HG03139 (cell line): ENCODE measurements around the gene PEX6.
"Not testable (repeated sequence)": the region's sequence is repeated elsewhere in the genome, so short reads cannot be mapped to it uniquely, and the experiment has no call there.

ENCODE experiments used
- ATAC-seq: cut with Tn5 transposase; IDR thresholded peaks from one replicate; pipeline ENCODE4 v1.9.1; 2021; ENCODE audit not compliant: unreplicated experiment

Gene PEX6

GRCh38 chr6:42966571-42966970 lies 12.4 kb downstream of the PEX6 start:
- ATAC-seq = no peak

GRCh38 chr6:42963855-42964605 lies 15.0 kb downstream of the PEX6 start:
- no peak for ATAC-seq

- no peak for ATAC-seq
Measured at GRCh38 chr6:42963179-42963854, 15.7 kb downstream of the PEX6 start.

- no peak for ATAC-seq
Measured at GRCh38 chr6:42962502-42963178, 16.3 kb downstream of the PEX6 start.

GRCh38 chr6:42962096-42962495 lies 16.9 kb downstream of the PEX6 start:
- no peak for ATAC-seq

GRCh38 chr6:42961020-42961470 lies 17.9 kb downstream of the PEX6 start:
- ATAC-seq = no peak

GRCh38 chr6:42960243-42961019 lies 18.6 kb downstream of the PEX6 start, which contains the start of gene GNMT:
Gene GNMT (plus strand): TSS chr6:42960754. CDS start chr6:42960768, 14 bp downstream.
- ATAC-seq = no peak

GRCh38 chr6:42959917-42960242 lies 19.1 kb downstream of the PEX6 start:
- no peak for ATAC-seq

- no peak for ATAC-seq
Measured at GRCh38 chr6:42958125-42958524, 20.9 kb downstream of the PEX6 start.

- ATAC-seq = not testable (repeated sequence)
Measured at GRCh38 chr6:42954405-42954804, 24.6 kb downstream of the PEX6 start.

GRCh38 chr6:42952389-42952788 lies 26.6 kb downstream of the PEX6 start:
- no peak for ATAC-seq

GRCh38 chr6:42947950-42948349 lies 31.0 kb downstream of the PEX6 start:
- ATAC-seq = no peak

- no peak for ATAC-seq
Measured at GRCh38 chr6:42942444-42942843, 36.5 kb downstream of the PEX6 start.

GRCh38 chr6:42941356-42941755 lies 37.6 kb downstream of the PEX6 start:
- ATAC-seq = not testable (repeated sequence)

GRCh38 chr6:42940493-42941045 lies 38.4 kb downstream of the PEX6 start:
- ATAC-seq = no peak

GRCh38 chr6:42939810-42940167 lies 39.2 kb downstream of the PEX6 start:
- no peak for ATAC-seq

GRCh38 chr6:42938987-42939809 lies 39.8 kb downstream of the PEX6 start:
- no peak for ATAC-seq

GRCh38 chr6:42938428-42938796 lies 40.6 kb downstream of the PEX6 start:
- no peak for ATAC-seq

- ATAC-seq = no peak
Measured at GRCh38 chr6:42937548-42938427, 41.2 kb downstream of the PEX6 start.
